CMK (cell line): ENCODE data around the gene UBQLN4.

Experiments
- DNase-seq: peaks from one replicate; pipeline ENCODE4 v3.0.0-alpha.2; 2010; ENCODE audit warnings: low read depth

UBQLN4 gene

GRCh38 chr1:156014829-156015228 is 38.8 kb downstream of the UBQLN4 start:
- DNase-seq = no peak

DNA sequence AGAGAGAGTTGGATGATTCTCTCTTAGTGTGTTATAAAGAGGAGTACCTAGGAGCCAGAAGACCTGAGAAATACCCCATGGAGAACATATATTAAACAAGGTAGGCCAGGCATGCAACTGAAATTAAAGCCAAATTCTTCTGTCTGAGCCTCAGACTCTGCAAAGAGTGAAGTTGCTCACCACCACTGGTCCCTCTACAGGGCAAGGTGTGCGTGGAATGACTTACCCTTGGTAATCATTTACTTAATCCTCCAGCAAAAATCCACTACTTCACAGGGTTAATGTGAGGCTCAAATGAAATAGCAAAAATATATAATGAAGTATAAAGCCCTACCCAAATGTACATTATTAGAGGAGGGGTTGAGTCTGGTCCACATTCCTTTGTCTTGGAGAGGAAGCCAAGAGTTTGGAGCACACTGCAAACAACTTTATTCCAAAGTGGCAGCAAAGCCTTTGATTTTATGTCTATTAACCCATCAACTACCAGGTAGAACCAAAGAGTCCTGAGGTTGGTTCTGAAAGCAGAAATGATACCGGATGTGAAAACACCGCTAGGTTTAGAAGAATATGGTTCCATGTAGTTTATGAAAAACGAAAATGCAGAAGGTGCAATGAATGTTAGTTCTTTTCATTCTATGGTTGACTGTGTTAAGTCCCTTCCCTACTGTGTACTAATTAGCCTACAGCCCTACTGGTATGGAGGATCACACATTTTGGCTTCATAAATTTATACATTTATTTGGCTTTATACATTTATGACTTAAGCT is 41.4 kb downstream of the UBQLN4 start:
- no peak for DNase-seq

DNA sequence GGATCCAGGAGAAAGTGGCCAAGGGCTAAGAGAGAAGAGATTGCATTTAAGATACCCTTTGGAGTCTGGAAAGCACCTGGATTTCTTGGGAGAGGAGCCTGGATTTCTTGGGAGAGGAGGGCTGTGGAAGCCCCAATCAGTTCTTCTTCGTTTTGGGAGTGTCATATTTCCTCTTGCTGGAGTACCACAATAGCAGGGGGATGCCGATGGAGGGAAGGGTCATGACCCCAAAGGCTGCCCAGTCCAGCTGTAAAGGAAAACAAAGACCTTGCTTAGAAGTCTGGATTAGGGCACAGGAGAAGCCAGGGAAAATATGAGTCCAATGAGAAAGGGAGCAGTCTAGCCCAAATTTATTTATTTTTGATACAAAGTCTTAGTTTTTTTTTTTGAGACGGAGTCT is 44.2 kb downstream of the UBQLN4 start:
- no peak for DNase-seq

GRCh38 chr1:156006666-156007376 is 46.8 kb downstream of the UBQLN4 start:
- DNase-seq = no peak

DNA sequence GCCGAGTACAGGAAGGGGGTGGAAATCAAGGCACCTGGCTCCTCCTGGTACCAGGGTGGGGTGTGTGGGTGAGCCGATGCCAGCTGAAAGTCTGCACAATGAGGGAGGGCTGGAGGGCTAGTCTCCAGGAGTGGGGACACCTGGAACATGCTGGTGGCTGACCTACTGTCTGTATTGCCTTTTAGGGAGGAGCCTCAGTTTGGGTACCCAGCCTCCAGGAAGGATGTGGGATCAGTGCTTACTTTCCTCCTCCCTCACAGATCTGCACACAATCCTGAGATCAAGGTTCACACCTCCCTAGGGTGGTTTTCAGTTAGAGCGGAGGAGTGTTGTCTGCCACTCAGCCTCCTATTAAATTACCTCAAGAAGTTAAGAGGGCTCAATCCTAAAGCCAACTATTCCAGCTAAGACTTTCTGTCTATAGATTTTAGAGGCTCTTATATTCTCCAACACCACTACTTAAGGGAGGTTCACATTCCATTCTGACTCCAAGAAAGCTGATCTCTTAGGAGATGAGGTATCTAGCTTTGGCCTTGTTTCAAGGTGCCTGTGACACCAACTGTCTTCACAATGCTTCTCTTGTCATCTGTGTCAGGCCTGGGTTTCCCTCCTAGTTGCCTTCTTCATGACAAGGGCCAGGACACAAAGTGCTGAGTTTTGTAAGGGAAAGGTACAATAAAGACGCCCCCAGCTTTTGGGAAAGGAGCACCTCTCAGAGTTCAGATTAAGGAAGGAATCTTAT is 48.6 kb downstream of the UBQLN4 start:
- no peak for DNase-seq

DNA sequence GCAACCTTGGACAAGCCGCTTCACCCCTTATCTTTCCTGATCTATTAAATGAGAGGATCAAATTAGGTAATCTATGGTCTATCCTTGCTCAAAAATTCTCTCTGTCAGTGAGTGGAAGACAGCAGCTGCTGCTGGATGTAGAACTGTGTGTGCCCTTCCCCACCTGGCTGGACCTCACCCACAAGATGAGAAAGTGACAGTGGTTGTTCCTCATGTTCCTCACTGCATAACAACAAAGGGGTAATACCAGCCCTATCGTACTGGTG is 49.7 kb downstream of the UBQLN4 start:
- no peak for DNase-seq

- no peak for DNase-seq
These were observed 51.2 kb downstream of the UBQLN4 start for GRCh38 chr1:156002188-156002911.

GRCh38 chr1:156001662-156002171 is 51.9 kb downstream of the UBQLN4 start:
- no peak for DNase-seq

GRCh38 chr1:156001021-156001661 is 52.5 kb downstream of the UBQLN4 start:
- no peak for DNase-seq

DNA sequence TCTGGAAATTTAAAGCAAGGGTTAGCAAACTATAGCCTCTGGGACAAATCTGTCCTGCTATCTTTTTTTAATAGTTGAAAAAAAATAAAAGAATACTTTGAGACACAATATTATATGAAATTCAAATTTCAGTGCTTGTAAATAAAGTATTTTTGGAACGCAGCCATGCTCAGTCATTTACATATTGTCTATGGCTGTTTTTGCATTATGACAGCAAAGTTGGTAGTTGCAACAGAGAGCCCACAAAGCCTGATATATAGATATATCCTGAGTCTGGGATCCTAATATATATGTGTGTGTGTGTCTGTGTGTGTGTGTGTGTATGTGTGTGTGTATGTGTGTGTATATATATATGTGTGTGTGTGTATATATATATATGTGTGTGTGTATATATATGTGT is 53.6 kb downstream of the UBQLN4 start:
- DNase-seq = no peak

DNA sequence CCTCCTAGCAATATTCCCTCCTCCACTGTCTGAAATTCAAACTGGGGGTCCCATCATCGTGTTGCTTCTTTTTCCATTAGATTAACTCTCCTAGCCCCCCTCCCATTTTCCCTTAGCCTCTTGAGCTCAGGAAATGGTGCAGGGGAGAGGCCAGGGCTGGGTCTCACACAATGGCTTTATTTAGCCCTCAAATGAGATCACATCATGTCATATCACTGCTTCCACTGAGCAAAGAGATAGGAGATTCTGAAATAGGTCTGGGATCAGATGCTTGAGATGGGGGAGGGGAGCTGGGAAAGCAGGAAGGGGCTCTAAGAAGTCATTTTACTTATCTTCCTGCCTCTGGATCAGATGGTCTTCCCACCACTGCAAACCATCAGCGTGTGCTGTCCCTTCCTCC is 57.4 kb downstream of the UBQLN4 start:
- DNase-seq = no peak

DNA sequence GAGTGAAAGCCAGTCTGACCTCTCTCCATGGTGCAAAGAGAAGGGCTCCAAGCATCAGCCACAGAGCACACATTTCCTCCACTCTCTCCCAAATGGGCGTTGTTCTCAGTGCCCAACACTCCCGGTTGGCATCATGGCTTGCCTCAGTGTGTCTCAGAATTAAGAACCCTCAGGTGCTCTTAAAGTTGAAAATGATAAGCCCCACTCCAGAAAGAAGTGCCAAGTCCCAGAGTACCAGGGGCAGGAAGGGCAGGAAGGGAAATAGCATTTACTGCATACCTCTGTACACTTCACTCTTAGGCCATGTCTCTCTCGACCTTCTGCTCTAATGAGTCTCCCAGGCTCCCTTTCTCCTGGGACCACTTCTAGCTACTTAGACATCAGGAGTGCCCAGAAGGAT is 60.0 kb downstream of the UBQLN4 start:
- DNase-seq = no peak

DNA sequence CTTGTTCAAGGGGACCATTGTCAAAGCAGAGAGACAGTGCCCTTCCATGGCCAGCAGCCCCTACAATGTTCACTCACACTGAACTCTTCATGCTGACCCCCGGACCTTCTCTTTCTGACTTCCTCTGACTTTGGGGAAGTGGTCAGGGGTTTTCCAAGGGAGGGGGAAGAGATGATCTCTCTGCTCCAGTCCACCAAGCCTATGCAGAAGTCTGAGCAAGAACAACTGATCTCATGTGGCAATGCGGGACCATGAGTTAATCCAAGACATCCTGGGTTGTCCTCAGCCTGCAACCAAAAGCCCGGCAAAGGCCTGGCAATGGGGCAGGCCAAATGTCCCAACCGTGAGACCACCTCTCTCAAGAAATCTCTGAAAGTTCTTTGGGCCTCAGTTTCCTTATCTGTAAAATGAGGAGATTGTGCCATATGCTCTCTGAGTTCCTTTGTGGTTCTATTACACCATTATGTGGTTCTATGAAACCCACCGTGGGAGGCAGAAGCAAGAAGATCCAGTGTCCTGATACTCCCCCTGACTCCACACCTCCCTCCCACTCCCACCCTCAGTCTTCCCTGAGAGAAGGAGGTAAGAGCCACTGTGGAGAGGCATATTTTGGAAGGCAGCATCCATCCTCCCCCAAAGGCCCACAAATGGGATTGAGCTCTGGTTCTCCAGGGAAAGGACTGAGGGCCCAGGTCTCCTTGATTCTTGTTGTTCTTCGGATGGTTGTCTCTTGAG is 63.4 kb downstream of the UBQLN4 start:
- DNase-seq = no peak

GRCh38 chr1:155989242-155990004 is 64.2 kb downstream of the UBQLN4 start:
- no peak for DNase-seq
